Activated CD8-positive, alpha-beta T cell treated with anti-CD3 and anti-CD28 coated beads for 36 hours (primary cell): ENCODE data around the gene ZNF124. TPM values are rescaled to one million over a fixed set of nuclear protein-coding genes. Genes with fewer than 3 reads are reported as not detected.
A peak's percentile ranks its signal among the peaks of the same experiment; 100 is the strongest.

ENCODE experiments used
- ATAC-seq: fragments of 200-7000 bp; cut with Tn5 transposase; one replicate; pipeline ENCODE4 v1.10.0; 2021; ENCODE audit warnings: mild to moderate bottlenecking, moderate library complexity
- CTCF ChIA-PET: fragments of 350-600 bp; sonication (Branson Sonifier 250); formaldehyde crosslinking; loops from one replicate; lab custom pipeline; 2021; ENCODE audit warnings: antibody characterized with exemption; lab: Charles Lee
- POLR2A ChIA-PET: fragments of 350-600 bp; sonication (Branson Sonifier 250); formaldehyde crosslinking; loops from one replicate; lab custom pipeline; 2021; ENCODE audit warnings: antibody characterized with exemption; lab: Charles Lee
- DNase-seq: peaks from one replicate; pipeline ENCODE4 v3.0.0-alpha.2; 2020
- H3K27ac Mint-ChIP-seq: one replicate; pipeline ENCODE4 v1.8.0; 2021; ENCODE audit warnings: mild to moderate bottlenecking, mixed read lengths
- H3K27me3 Mint-ChIP-seq: one replicate; pipeline ENCODE4 v1.8.0; 2021; ENCODE audit warnings: mixed read lengths
- H3K36me3 Mint-ChIP-seq: one replicate; pipeline ENCODE4 v1.8.0; 2021; ENCODE audit warnings: low read depth, mixed read lengths
- H3K4me1 Mint-ChIP-seq: one replicate; pipeline ENCODE4 v1.8.0; 2021; ENCODE audit warnings: low read depth, mixed read lengths
- H3K4me3 Mint-ChIP-seq: one replicate; pipeline ENCODE4 v1.8.0; 2021; ENCODE audit warnings: mild to moderate bottlenecking, moderate library complexity, mixed read lengths
- H3K9me3 Mint-ChIP-seq: one replicate; pipeline ENCODE4 v1.8.0; 2021; ENCODE audit warnings: mixed read lengths
- CTCF ChIP-seq: fragments of 200-600 bp; IDR thresholded peaks from one replicate; pipeline ENCODE4 v1.8.0; 2022; ENCODE audit warnings: antibody characterized with exemption, mild to moderate bottlenecking
- intact Hi-C: fragments of 100-400 bp; cut with micrococcal nuclease; formaldehyde crosslinking; loops from one replicate; pipeline ENCODE4 v1.10.0; 2022
- total RNA-seq, 2 experiments: library from RNA; stranded (reverse); gene quantifications; one replicate each; pipeline ENCODE4 v1.2.3, GENCODE V29; 2021

Gene ZNF124
- total RNA-seq, 2 experiments from 2014 or later: 15.5 to 16.8 TPM

GRCh38 chr1:247119600-247120407 is 52.0 kb downstream of the ZNF124 start:
- H3K4me3 Mint-ChIP-seq: no peak overlapping the region
- intact Hi-C loops: loop anchor here (10.0 kb wide), 1 partner anchor 195 kb away; no protein-coding TSS in a partner anchor
- no peak for ATAC-seq
- peaks cover 1% of the 10 kb centered on the region for H3K9me3 Mint-ChIP-seq
- H3K27me3 Mint-ChIP-seq: no peaks in the 10 kb centered on the region
- no peak for TF ChIP-seq CTCF
- ChIA-PET POLR2A (interaction anchor here (0.6 kb wide), 1 partner anchor 311 kb away, joined by 3 read pairs; no protein-coding TSS in a partner anchor), CTCF (interaction anchor here (0.8 kb wide), 1 partner anchor 54 kb away, joined by 3 read pairs; no protein-coding TSS in a partner anchor)
- H3K4me1 Mint-ChIP-seq: no peaks in the 10 kb centered on the region
- H3K27ac Mint-ChIP-seq: no peak overlapping the region
- H3K36me3 Mint-ChIP-seq: no peaks in the 10 kb centered on the region
- DNase-seq: no peak

- Mint-ChIP-seq H3K4me1 (no peaks in the 10 kb centered on the region), H3K9me3 (peaks cover 1% of the 10 kb centered on the region), H3K4me3 (no peak overlapping the region), H3K36me3 (no peaks in the 10 kb centered on the region), H3K27me3 (peaks cover 2% of the 10 kb centered on the region), H3K27ac (no peak overlapping the region)
- ChIA-PET POLR2A (interaction anchor here (0.6 kb wide), 1 partner anchor 311 kb away, joined by 3 read pairs; no protein-coding TSS in a partner anchor), CTCF (interaction anchor here (0.8 kb wide), 1 partner anchor 54 kb away, joined by 3 read pairs; no protein-coding TSS in a partner anchor)
- intact Hi-C loops: loop anchor here (10.0 kb wide), 1 partner anchor 194 kb away; no protein-coding TSS in a partner anchor
- DNase-seq (peak; percentile 70), ATAC-seq (peak; percentile 76)
- TF ChIP-seq CTCF: peak; percentile 14
Observed at GRCh38 chr1:247118946-247119446, 52.8 kb downstream of the ZNF124 start.

GRCh38 chr1:247115545-247115944 is 56.3 kb downstream of the ZNF124 start:
- Mint-ChIP-seq H3K9me3 (peaks cover 1% of the 10 kb centered on the region), H3K36me3 (no peaks in the 10 kb centered on the region), H3K4me1 (peaks cover 5% of the 10 kb centered on the region), H3K27me3 (peaks cover 18% of the 10 kb centered on the region), H3K27ac (no peak overlapping the region), H3K4me3 (no peak overlapping the region)
- no peak for DNase-seq
- no peak for TF ChIP-seq CTCF
- ChIA-PET CTCF (no interaction called here), POLR2A (no interaction called here)
- intact Hi-C loops: loop anchor here (10.0 kb wide), 1 partner anchor 191 kb away; no protein-coding TSS in a partner anchor
- no peak for ATAC-seq

GRCh38 chr1:247115141-247115510 is 56.7 kb downstream of the ZNF124 start:
- Mint-ChIP-seq H3K27me3 (peaks cover 18% of the 10 kb centered on the region), H3K9me3 (peaks cover 1% of the 10 kb centered on the region), H3K4me1 (peaks cover 6% of the 10 kb centered on the region), H3K4me3 (no peak overlapping the region), H3K27ac (no peak overlapping the region), H3K36me3 (no peaks in the 10 kb centered on the region)
- ATAC-seq: no peak
- ChIA-PET CTCF (no interaction called here), POLR2A (no interaction called here)
- no peak for DNase-seq
- no peak for TF ChIP-seq CTCF
- intact Hi-C loops: loop anchor here (10.0 kb wide), 1 partner anchor 190 kb away; no protein-coding TSS in a partner anchor
